H9 (cell line): ENCODE measurements around the gene HSD17B12. TPM values are rescaled to one million over a fixed set of nuclear protein-coding genes. Genes with fewer than 3 reads are reported as not detected.

ENCODE experiments used
- DNase-seq: peaks from one replicate; pipeline ENCODE4 v3.0.0-alpha.2; 2017
- H2AFZ ChIP-seq: one replicate; pipeline ENCODE4 v1.6.1; 2013; ENCODE audit warnings: mild to moderate bottlenecking, low read length, control low read depth, moderate library complexity
- H2AK5ac ChIP-seq: 2 replicates; pipeline ENCODE4 v1.6.1; 2013; ENCODE audit warnings: low read length, control low read depth, mixed read lengths; ENCODE audit not compliant: insufficient read length
- H2BK120ac ChIP-seq: one replicate; pipeline ENCODE4 v1.6.1; 2013; ENCODE audit warnings: low read depth, mild to moderate bottlenecking, low read length, control low read depth, inconsistent platforms; ENCODE audit not compliant: poor library complexity, severe bottlenecking
- H2BK12ac ChIP-seq: 2 replicates; pipeline ENCODE4 v1.6.1; 2013; ENCODE audit warnings: low read length, control low read depth, mixed read lengths, low read depth; ENCODE audit not compliant: insufficient read length
- H2BK15ac ChIP-seq: 2 replicates; pipeline ENCODE4 v1.6.1; 2013; ENCODE audit warnings: low read depth, low read length, control low read depth
- H2BK20ac ChIP-seq: one replicate; pipeline ENCODE4 v1.6.1; 2013; ENCODE audit warnings: low read depth, mild to moderate bottlenecking, low read length, control low read depth, inconsistent platforms; ENCODE audit not compliant: poor library complexity, severe bottlenecking
- H2BK5ac ChIP-seq: 2 replicates; pipeline ENCODE4 v1.6.1; 2013; ENCODE audit warnings: low read length, control low read depth, mixed read lengths; ENCODE audit not compliant: insufficient read length
- H3K14ac ChIP-seq: 2 replicates; pipeline ENCODE4 v1.6.1; 2013; ENCODE audit warnings: low read length, control low read depth; ENCODE audit not compliant: insufficient read depth
- H3K18ac ChIP-seq: 2 replicates; pipeline ENCODE4 v1.6.1; 2013; ENCODE audit warnings: low read depth, mild to moderate bottlenecking, mixed read lengths, low read length, control low read depth; ENCODE audit not compliant: insufficient read length
- H3K23ac ChIP-seq: 2 replicates; pipeline ENCODE4 v1.6.1; 2013; ENCODE audit warnings: low read length, control low read depth, mixed read lengths, low read depth; ENCODE audit not compliant: insufficient read length
- H3K23me2 ChIP-seq: 2 replicates; pipeline ENCODE4 v1.6.1; 2013; ENCODE audit warnings: low read depth, mild to moderate bottlenecking, mixed read lengths, low read length, control low read depth; ENCODE audit not compliant: insufficient read length, poor library complexity, severe bottlenecking
- H3K27ac ChIP-seq: 2 replicates; pipeline ENCODE4 v1.5.1; 2013; ENCODE audit warnings: low read length, control low read depth, mixed read lengths, low read depth; ENCODE audit not compliant: insufficient read length
- H3K27me3 ChIP-seq: 2 replicates; pipeline ENCODE4 v1.6.1; 2013; ENCODE audit warnings: low read length, control low read depth, inconsistent platforms; ENCODE audit not compliant: insufficient read depth
- H3K4ac ChIP-seq: 2 replicates; pipeline ENCODE4 v1.6.1; 2013; ENCODE audit warnings: low read depth, mild to moderate bottlenecking, control low read depth, inconsistent platforms, low read length, moderate library complexity
- H3K4me1 ChIP-seq: 2 replicates; pipeline ENCODE4 v1.6.1; 2013; ENCODE audit warnings: low read length, control low read depth, inconsistent platforms; ENCODE audit not compliant: insufficient read depth
- H3K4me2 ChIP-seq: 2 replicates; pipeline ENCODE4 v1.6.1; 2013; ENCODE audit warnings: low read length, control low read depth, mixed read lengths; ENCODE audit not compliant: insufficient read length, insufficient read depth
- H3K56ac ChIP-seq: 2 replicates; pipeline ENCODE4 v1.6.1; 2013; ENCODE audit warnings: low read depth, mild to moderate bottlenecking, mixed read lengths, low read length, control low read depth; ENCODE audit not compliant: insufficient read length
- H3K79me1 ChIP-seq: 2 replicates; pipeline ENCODE4 v1.6.1; 2013; ENCODE audit warnings: low read depth, mild to moderate bottlenecking, moderate library complexity, low read length, control low read depth, inconsistent platforms; ENCODE audit not compliant: insufficient read depth, poor library complexity, severe bottlenecking
- H3K79me2 ChIP-seq: 2 replicates; pipeline ENCODE4 v1.6.1; 2013; ENCODE audit warnings: low read length, control low read depth, inconsistent platforms; ENCODE audit not compliant: insufficient read depth
- H3K9ac ChIP-seq: 2 replicates; pipeline ENCODE4 v1.6.1; 2013; ENCODE audit warnings: low read length, control low read depth, mixed read lengths; ENCODE audit not compliant: insufficient read length; ENCODE audit errors: extremely low read depth
- H3K9me3 ChIP-seq: one replicate; pipeline ENCODE4 v1.6.1; 2013; ENCODE audit warnings: low read depth, low read length, inconsistent platforms; ENCODE audit not compliant: control insufficient read depth
- H3T11ph ChIP-seq: one replicate; pipeline ENCODE4 v1.6.1; 2013; ENCODE audit warnings: mild to moderate bottlenecking, low read length, control low read depth, inconsistent platforms
- H4K20me1 ChIP-seq: one replicate; pipeline ENCODE4 v1.6.1; 2013; ENCODE audit not compliant: control insufficient read depth, insufficient read length, insufficient read depth
- H4K5ac ChIP-seq: 2 replicates; pipeline ENCODE4 v1.6.1; 2013; ENCODE audit warnings: low read depth, mild to moderate bottlenecking, mixed read lengths, low read length, control low read depth; ENCODE audit not compliant: insufficient read length
- H4K8ac ChIP-seq: replicated peaks from 2 replicates; pipeline ENCODE4 v1.6.1; 2013; ENCODE audit warnings: low read length, control low read depth, mixed read lengths, low read depth; ENCODE audit not compliant: insufficient read length
- H4K91ac ChIP-seq: 2 replicates; pipeline ENCODE4 v1.6.1; 2013; ENCODE audit warnings: low read depth, mild to moderate bottlenecking, moderate library complexity, mixed read lengths, low read length, control low read depth; ENCODE audit not compliant: insufficient read length
- H3K27ac Mint-ChIP-seq, 3 experiments: 2 replicates in 2 of 3; 3 replicates in 1 of 3; pipeline ENCODE4 v1.8.0; 2020 to 2021; ENCODE audit warnings: mixed read lengths in 3 of 3, mild to moderate bottlenecking in 1 of 3, moderate library complexity in 1 of 3
- H3K27me3 Mint-ChIP-seq: 2 replicates; pipeline ENCODE4 v1.8.0; 2021; ENCODE audit warnings: low read depth, mild to moderate bottlenecking, moderate library complexity, mixed read lengths
- H3K36me3 Mint-ChIP-seq, 3 experiments: 2 replicates in 2 of 3; 3 replicates in 1 of 3; pipeline ENCODE4 v1.8.0; 2020 to 2021; ENCODE audit warnings: low read depth in 3 of 3, mixed read lengths in 3 of 3; ENCODE audit not compliant: insufficient read depth in 1 of 3
- H3K4me1 Mint-ChIP-seq, 2 experiments: 2 replicates each; pipeline ENCODE4 v1.8.0; 2020; ENCODE audit warnings: mixed read lengths in 2 of 2
- H3K4me3 Mint-ChIP-seq, 2 experiments: 2 replicates in 1 of 2; 3 replicates in 1 of 2; pipeline ENCODE4 v1.8.0; 2020 to 2021; ENCODE audit warnings: mild to moderate bottlenecking in 2 of 2, mixed read lengths in 2 of 2, moderate library complexity in 1 of 2
- H3K9me3 Mint-ChIP-seq, 2 experiments: 2 replicates in 1 of 2; 3 replicates in 1 of 2; pipeline ENCODE4 v1.8.0; 2020; ENCODE audit warnings: mild to moderate bottlenecking in 2 of 2, mixed read lengths in 2 of 2, moderate library complexity in 1 of 2
- WGBS: extraction: QIAGEN DNeasy Blood & Tissue Kit; methylation state at CpG from one replicate; pipeline ENCODE4 v1.1.7; 2013; ENCODE audit warnings: missing lambda C conversion rate, low lambda C conversion rate, mixed read lengths; ENCODE audit not compliant: insufficient read length; ENCODE audit errors: extremely low coverage; 5-methylcytosine and 5-hydroxymethylcytosine counted together
- total RNA-seq: library from RNA; stranded (reverse); gene quantifications from 2 replicates; pipeline ENCODE4 v1.2.1, GENCODE V29; 2021
- TF ChIP-seq, protein P1 (sequence below): fragments of 200-600 bp; sonication (generic); conservative IDR thresholded peaks from 3 replicates; pipeline ENCODE4 v1.8.0; 2021; ENCODE audit warnings: antibody characterized with exemption, mild to moderate bottlenecking

The HSD17B12 gene
- total RNA-seq, 1 experiment from 2014 or later = 111 TPM

DNA sequence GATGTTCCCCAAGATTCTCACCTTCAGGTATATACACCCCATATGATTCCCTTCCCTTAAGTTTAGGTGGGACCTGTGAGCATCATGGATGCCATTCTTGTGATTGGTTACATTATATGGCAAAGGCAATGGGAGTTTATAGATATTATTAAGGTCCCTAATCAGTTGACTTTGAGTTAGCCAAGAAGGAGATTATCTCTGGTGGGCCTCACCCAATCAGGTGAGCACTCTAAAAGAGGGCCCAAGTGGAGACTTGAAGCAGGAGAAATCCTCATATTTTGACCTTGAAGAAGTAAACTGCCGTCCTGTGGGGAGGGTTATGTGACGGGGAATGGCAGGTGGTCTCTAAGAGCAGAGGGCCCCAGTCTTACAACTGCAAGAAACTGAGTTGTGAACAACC, 94.2 kb downstream of the HSD17B12 start:
- Histone ChIP-seq H3K4ac (no peak overlapping the region), H3K9me3 (no peaks in the 10 kb centered on the region), H3K79me2 (no peaks in the 10 kb centered on the region; the same call in 1 of the 2 replicates), H2BK5ac (no peak overlapping the region), H2BK120ac (no peak overlapping the region), H3K23me2 (no peaks in the 10 kb centered on the region), H3K4me2 (no peak overlapping the region), H3K27ac (no peak overlapping the region), H2BK20ac (no peak overlapping the region), H2AK5ac (no peak overlapping the region), H3K18ac (no peak overlapping the region), H2BK15ac (no peak overlapping the region), H3K9ac (no peak overlapping the region), H3K27me3 (no peaks in the 10 kb centered on the region), H3K14ac (no peak overlapping the region), H2BK12ac (no peak overlapping the region), H4K5ac (no peak overlapping the region), H3K23ac (no peak overlapping the region), H4K8ac (no peak overlapping the region), H3K56ac (no peak overlapping the region), H4K20me1 (no peaks in the 10 kb centered on the region), H3K79me1 (no peaks in the 10 kb centered on the region), H4K91ac (no peak overlapping the region), H3K4me1 (no peaks in the 10 kb centered on the region), H3T11ph (no peak overlapping the region), H2AFZ (no peak overlapping the region)
- no peaks in the 10 kb centered on the region for H3K4me1 Mint-ChIP-seq
- H3K9me3 Mint-ChIP-seq = peaks cover 7 to 10% of the 10 kb centered on the region in 2 experiments
- no CpG with 5 or more reads among the region's 2 CpGs for WGBS
- TF ChIP-seq, protein P1, sequence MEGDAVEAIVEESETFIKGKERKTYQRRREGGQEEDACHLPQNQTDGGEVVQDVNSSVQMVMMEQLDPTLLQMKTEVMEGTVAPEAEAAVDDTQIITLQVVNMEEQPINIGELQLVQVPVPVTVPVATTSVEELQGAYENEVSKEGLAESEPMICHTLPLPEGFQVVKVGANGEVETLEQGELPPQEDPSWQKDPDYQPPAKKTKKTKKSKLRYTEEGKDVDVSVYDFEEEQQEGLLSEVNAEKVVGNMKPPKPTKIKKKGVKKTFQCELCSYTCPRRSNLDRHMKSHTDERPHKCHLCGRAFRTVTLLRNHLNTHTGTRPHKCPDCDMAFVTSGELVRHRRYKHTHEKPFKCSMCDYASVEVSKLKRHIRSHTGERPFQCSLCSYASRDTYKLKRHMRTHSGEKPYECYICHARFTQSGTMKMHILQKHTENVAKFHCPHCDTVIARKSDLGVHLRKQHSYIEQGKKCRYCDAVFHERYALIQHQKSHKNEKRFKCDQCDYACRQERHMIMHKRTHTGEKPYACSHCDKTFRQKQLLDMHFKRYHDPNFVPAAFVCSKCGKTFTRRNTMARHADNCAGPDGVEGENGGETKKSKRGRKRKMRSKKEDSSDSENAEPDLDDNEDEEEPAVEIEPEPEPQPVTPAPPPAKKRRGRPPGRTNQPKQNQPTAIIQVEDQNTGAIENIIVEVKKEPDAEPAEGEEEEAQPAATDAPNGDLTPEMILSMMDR = no peak
- H3K36me3 Mint-ChIP-seq = peaks cover 22 to 29% (median 26%) of the 10 kb centered on the region in 3 experiments
- no peak overlapping the region for H3K27ac Mint-ChIP-seq
- no peaks in the 10 kb centered on the region; the same call in 1 of the 2 replicates for H3K27me3 Mint-ChIP-seq
- no peak overlapping the region for H3K4me3 Mint-ChIP-seq
- DNase-seq = no peak
